HG03432 (cell line): ENCODE data around the gene TNP1.

ENCODE experiments used
- ATAC-seq: cut with Tn5 transposase; IDR thresholded peaks from one replicate; pipeline ENCODE4 v1.9.1; 2021; ENCODE audit warnings: mild to moderate bottlenecking, moderate library complexity; ENCODE audit not compliant: unreplicated experiment

The TNP1 gene, protein sequence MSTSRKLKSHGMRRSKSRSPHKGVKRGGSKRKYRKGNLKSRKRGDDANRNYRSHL

DNA sequence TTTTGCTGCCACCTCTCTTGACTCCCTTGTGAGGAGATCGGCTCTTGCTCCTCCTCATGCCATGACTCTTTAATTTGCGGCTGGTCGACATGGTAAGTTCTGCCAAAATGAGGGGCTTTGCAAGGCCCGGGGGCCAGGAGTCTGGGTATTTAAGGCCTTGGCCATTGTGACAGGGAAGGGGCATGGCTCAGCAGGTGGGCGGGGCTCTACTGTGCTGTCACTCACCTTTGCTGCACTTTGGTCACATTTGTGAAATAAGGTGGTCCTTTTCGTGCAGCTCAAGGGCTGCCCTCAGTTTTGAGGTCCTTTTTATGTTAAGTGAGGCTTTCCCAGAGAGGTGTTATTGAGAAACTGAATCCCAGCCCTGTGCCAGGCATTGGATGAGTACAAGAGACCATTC, at the start of gene TNP1:
Gene TNP1 (minus strand): TSS at position 121 of the 400 bp plus-strand sequence. CDS start 30 bp downstream, at position 91.
- no peak for ATAC-seq

DNA sequence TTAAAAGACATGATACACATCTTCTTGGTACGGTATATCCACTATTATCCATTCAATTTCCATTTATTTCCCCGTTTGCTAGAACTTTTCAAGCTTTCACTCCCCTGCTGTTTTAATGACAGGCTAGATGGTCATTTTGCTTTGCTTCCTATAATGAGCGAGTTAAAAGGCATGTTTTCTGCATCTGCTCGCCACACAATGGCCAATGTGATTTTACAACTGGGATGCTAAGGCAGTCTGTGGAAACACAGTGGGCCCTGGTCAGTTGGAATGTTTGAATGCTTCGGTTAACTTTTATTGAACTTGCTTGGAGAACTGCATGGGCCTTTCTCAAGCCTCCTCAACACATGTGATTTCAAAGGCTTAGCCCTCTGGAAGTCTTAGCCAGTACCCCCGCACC, 48.4 kb upstream of the TNP1 start:
- ATAC-seq, result no peak

DNA sequence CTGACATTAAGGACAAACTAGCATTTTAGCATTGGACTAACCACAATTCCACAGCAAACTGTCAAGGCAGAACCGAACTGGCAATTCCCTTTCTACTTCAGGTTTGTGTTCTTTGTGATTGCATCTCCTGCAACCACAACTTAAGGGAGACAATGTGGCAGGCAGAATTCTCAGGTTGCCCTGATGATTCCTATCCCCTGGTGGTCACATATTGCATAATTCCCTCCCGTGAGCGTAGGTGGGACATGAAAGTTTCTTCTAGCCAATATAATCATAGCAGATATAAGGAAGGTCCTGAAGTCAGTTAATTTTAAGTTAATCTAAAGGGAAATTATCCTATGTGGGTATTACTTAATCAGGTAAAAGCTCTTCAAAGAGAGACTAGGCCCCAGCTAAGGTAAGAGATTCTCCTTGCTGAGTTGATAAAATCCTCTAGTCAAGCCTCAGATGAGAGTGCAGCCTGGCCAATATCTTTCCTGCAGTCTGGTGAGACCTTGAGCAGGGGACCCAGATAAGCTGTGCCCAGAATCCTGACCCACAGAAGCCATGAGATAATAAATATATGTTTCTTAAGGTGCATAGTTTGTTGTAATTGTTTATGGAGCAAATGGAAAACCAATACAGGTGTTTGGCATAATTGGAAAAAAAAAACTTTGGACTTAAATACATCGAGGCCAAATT, 45.9 kb upstream of the TNP1 start:
- ATAC-seq, result no peak

DNA sequence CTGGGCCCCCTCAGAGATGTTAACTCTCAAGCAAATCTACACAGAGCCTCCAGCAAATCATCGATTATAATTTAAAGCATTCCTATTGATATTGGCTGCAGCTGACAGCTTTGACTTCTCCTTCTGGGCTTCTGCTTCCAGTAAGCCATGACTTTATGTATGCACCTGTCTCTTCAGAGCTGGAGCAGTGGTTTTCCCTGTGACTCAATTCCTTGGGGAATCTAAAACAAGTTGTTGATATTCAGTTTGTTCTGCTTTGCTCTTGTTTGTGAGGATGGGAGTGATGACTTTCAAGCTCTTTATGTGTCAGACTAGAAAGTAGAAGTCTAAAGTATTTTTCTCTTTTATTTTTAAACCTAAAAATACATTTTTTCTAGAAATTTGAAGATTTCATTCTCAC, 45.1 kb upstream of the TNP1 start:
- no peak for ATAC-seq

DNA sequence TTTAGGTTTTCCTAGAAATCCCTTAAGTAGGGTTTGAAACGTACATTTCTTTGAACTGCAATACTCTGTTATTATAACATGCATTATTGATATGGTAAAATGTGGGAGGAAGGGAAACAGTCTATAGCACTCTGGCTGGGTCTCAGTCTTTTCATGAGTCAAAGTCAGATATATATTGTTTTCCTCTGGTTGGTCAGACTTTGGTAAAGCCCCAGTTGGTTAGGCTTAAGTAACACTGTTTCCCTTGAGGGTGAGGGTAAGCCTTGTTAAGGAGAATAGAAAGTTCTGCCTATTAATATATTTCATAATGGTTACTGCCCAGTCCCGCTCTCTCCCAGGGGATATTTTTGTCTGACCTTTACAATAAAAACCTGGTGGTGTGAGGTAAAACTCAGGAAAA, 44.7 kb upstream of the TNP1 start:
- ATAC-seq, result no peak

DNA sequence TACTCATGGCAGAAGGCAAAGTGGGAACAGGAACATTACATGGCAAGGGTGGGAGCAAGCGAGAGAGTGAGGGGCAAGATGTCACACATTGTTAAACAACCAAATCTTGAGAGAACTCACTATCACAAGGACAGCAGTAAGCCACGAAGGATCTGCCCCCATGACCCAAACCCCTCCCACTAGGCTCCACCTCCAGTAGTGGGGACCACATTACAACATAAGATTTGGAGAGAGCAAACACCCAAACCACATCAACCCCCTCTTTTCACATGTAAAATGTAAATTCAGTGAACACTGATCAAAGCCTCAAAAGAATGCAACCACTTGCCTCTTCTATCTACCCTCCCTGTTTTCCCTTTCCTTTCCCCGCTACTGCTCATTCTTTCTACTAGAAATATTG, 43.6 kb upstream of the TNP1 start:
- ATAC-seq, result no peak

DNA sequence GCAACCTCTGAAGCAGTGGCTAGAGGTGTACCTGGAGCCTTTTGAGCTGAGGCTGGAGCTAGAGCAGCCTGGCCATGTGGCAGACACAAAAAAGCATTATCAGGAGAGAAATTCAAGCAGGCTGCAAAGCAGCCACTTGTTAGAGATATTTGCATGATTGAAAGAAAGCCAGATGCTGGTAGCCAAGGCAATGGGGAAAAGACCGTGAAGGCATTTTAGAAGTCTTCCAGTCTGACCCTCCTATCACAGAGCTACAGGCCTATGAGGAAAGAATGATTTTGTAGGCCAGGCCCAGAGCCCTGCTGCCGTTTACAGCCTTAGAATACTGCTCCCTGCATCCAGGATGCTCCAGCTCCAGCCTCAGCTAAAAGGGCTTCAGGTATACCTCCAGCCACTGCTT, 41.4 kb upstream of the TNP1 start:
- ATAC-seq, result no peak

DNA sequence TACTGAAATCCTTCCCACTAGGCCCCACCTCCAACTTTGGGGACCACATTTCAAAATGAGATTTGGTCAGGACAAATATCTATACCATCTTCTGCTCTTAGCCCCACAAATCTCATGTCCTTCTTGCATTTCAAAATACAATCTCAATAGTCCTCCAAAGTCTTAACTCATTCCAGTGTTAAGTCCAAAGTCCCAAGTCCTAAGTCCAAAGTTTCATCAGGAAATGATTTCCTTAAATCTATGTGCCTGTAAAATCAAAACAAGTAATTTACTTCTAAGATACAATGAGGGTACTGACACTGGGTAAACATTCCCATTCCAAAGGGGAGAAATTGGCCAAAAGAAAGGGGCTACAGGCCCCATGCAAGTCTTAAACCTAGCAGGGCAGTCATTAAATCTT, 40.5 kb upstream of the TNP1 start:
- ATAC-seq, result no peak

DNA sequence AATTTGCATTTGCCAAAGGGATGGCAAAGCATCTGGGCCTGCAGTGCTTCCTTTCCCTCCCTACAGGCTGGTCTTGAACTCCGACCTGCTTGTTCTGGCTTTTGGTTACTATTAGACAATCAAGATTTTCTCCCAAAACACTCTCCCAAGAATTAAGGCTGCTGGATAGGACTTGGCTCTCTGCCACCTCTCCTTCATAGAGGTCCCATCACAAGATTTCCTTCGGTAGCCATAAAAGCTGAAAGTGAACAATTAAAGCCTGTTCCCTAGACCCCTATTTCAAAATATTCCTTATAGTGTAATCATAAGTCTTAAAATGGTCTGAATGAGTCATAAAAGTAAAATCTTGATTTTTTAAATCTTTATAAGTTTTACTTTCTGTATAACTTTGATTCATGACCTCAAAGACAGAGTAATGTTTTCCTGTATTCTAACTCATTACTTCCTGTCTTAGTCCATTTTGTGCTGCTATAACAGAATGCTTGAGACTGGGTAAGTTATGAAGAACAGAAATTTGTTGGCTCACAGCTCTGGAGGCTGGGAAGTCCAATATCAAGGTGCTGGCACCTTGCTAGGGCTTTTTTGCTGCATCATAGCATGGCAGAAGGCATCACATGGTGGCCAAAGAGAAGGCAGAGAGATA, 37.8 kb upstream of the TNP1 start:
- no peak for ATAC-seq

DNA sequence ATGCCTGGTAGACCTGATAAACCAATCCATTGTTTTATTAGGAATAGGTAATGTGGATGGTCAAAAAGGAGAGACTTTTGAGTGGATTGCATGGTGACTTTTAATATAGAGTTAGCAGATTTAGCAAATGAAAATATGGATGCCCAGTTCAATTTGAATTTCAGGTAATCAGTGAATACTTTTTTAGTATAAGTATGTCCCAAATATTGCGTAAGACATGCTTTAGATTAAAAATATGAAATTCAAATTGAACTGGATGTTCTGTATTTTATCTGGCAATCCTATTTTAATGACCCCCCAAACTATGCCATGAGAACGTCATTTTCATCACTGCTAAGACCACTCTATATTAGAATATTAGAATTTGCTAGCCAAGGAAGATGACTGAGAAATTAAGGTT, 30.3 kb upstream of the TNP1 start:
- no peak for ATAC-seq

DNA sequence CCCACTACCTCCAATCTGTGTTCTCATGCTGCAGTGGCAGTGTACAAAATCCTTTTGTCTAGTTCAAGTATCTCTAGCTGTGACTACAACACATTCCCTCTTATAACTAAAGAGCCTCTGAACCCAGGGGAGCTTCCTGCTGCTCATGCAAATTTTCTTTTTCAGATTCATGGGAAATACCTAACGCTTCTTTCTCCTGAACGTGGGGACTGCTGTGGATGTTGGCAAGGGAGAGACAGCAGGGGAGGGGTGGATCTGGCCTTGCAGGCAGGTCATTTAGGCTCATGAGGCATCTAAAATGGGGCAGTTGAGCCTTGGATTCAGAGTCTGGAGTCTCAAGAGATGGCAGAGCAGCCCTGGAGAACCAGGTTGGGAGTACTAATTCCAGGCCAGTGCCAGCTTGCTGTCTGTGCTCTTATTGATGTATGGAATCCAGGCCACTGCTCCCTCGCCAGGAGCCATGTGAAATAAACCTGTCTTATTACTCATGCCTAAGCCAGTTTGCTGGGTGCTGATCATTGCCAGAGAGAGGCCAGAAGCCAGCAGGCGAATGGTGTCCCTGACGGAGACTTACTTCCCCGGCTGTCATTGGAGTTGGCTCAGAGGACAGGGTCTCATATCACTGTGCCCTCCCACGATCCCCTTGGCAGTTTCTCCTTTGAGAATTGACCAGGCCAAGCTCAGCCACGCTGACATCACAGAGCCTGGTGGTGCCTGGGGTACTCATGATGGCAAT, 29.2 kb upstream of the TNP1 start:
- no peak for ATAC-seq

DNA sequence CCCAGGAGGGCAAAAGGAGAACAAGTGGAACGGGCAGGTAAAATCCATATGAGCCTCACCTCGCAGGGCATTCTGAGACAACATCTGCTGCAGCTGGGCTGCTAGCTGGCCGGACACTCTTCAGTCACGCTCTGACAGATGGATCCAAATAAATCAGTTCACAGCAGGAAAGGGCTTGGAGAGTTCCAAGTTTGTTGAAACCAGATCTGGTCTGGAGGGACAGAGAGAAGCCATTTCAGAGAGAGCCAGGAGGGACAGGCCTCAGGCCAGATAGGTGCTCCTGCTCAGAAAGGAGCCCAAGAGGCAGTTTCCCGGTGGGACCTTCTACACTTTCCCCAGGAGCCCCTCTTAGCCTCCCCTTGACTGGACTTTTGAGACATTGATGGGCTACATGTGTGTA, 28.2 kb upstream of the TNP1 start:
- no peak for ATAC-seq

DNA sequence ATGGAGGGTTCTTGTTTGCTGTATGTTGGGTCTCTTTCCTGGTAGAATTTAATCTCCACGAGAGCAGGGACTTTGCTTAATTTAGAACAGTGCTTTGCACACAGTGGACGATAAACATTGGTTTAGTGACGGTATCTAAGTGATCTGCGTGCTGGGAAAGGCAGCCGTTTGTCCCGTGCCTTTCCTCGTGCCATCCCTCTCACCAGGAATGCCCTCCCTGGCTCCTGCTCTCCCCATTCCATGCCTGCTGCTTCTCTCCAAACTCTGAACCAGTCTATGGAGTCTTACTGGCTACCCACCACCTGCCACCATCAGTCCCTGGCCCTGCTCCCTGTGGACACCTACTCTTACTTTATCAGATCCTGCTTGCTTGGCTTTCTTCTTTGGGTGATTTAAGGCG, 27.3 kb upstream of the TNP1 start:
- ATAC-seq, result no peak

DNA sequence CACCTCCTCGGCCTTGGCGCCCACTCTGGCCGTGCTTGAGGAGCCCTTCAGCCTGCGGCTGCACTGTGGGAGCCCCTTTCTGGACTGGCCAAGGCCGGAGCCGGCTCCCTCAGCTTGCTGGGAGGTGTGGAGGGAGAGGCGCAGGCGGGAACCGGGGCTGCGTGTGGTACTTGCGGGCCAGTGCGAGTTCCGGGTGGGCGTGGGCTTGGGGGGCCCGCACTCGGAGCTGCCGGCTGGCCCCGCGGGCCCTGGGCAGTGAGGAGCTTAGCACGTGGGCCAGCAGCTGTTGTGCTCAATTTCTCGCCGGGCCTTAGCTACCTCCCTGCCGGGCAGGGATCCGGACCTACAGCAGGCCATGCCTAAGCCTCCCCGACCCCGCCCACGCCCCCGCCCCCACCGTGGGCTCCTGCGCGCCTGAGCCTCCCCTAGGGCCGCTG, 25.3 kb upstream of the TNP1 start:
- no peak for ATAC-seq

DNA sequence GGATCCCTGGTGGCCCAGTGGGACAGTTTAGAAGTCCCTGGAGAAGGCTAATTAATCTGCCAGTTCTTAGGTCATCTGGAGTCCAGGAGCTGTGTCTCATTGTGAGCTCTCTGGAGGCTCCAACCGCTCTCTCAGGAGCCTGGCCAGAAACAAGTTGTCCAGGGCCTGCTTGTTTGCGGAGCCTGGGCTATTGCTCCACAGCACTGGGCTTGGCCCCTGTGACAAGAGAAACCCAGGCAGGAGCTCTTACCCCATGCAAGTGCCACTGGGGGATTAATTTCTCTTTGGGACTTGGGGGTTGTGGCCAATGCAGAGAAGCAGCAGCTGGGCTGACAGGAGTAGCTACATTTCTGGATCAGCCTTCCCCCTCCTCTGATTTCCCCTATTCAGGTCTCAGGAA, 24.5 kb upstream of the TNP1 start:
- ATAC-seq, result no peak

DNA sequence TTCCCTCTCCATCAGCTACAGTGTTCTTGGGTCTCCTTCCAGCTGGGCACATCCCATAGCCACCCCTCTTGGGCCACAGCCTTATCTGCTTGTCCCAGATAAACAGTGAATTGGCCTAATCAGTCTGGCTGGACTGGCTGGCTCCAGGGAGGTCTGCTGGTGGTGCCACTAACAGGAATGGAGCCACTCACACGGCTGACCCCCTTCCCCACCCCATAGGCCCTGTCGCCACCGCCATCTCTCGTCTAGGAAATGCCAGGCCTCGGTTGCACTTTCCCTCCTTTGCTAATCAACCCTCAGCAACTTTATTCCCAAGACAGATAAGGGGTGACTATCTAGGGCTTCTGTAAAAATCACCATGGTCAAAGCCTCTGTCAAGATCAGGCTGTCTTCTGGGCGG, 23.0 kb upstream of the TNP1 start:
- ATAC-seq, result no peak

DNA sequence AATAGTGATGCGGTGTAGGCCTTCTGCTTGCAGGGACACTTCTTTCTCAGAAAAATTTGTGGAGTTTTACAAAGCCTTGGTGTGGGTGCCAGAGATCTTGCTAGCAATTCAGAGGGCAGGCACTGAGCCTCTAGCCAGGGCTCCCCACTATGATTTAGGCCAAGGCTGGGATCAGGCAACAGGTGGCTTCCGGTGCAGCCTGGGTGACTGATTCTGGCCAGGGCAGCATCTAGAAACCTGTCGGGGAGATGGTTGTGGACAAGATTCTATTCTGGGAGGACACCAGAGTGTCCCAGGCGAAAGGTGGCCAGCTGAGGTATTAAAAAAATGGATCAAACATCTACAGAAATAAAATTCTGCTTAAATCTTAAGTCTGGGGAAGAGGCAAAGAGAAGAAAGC, 21.5 kb upstream of the TNP1 start:
- no peak for ATAC-seq

DNA sequence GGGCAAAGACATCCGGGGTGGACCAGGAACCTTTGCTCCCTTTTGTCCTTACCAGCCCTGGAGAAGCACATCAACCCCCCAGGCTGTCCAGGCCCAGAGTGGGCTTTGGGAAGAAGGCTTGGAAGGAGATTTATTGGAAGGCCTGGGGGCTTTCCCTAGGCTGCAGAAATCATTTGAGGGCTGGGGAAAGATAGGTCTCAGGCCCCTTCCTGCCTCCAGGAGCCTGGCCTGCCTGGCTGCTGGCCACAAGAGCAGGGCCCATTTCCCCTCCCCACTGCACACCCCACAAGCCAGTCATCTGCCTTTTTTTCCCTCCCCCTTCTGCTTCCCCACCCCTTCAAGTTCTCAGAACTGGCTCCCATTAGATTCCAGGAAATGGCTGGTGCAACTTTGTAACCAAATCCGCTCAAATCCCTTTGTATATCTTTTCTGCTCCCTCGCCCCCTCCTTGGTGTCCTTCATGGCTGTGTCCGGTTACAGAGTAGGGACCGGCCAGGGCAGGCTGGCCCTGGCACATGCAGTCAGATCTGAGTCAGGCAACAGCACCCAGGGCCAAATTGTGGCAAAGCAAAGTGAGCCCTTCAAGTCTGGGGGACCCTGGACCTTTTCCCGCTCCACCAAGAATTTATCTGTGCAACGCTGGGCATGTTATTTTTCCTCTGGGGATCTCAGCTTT, 20.8 kb upstream of the TNP1 start:
- ATAC-seq, result no peak

DNA sequence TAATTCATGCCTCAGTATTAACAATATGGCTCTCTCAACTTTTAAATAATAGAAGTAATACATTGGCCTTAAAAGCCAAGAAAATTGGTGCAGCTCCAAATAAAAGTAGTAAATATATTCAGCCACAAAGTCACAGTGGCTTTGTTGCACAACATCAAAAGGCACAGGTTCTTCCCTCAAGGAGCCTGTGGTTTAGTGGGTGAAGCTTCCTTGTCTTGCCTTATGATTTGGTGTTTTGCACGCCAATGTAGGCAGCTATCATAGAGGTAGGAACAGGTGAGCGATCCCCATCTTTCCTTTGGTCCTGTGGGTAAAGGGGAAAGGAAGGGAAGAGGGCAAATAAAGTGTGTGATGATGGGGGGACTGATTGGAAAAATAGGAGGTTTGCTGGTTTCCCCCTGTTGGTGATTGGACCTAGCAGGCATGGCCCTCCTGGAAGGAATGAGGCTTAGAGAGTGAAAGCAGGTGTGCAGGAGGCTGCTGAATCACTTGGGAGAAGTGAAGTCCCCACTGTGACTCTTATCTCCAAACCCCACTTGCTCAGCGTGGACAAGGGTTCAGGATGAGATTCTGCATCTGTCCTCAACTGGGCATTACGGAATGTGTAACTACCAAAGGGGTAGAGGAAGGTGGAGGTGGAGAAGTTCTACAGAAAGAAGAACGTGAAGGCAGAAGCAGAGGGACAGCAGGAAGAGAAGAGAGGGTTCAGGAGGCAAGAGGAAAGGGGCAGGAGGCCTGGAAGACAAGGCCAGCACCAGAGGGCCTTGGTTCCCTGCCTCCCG, 20.1 kb upstream of the TNP1 start:
- no peak for ATAC-seq

DNA sequence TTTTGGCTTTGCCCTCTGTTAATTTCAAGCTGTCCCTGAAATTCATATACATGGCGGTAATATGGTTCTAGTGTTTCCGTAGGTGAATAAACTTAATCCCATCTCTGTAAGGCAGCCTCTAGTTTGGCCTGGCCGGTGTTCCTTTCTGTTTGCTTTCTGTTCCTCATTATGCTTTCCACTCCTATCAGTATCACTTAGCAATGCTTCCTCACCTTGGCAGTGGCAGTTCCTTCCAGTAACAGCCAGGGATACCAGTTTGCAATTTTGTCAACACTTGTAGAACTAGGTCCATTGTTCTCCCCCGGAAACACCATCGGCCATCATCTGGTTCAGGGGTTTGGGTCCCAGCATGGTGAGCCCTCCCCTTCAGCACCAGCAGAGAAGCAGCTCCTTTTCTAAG, 18.2 kb upstream of the TNP1 start:
- ATAC-seq, result no peak

DNA sequence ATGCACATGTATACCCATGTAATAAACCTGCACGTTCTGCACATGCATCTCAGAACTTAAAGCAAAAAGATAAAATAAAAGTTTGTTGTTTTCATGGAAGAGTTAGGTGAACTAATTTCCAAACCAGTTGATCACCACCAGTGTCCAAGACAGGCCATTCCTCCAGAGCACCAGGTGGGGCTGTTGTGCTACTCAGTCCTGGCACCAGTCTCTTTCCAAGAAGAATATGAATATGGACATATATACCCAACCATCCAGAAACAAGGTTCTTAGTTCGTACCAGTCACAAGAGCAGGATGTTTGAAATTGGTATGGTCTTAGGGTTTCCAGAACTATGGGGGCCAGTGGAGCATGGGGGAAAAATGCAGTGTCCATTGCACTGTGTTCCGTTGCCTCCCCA, 17.2 kb upstream of the TNP1 start:
- ATAC-seq, result no peak
